Right lobe of liver (tissue), 4 donors: ENCODE data around the gene ZNF14.

Experiments
- CTCF ChIP-seq, 4 donors: fragments of 200-600 bp in 3 of 4; fragments of 450-650 bp in 1 of 4; IDR thresholded peaks; one replicate each; pipeline versions ENCODE4 v1.5.1 to v1.8.0; 2016 to 2022; ENCODE audit warnings: antibody characterized with exemption in 4 of 4, mild to moderate bottlenecking in 2 of 4
- POLR2A ChIP-seq: fragments of 450-650 bp; IDR thresholded peaks from one replicate; pipeline ENCODE4 v1.6.1; 2017; ENCODE audit warnings: antibody characterized with exemption, mild to moderate bottlenecking
- donor health status: DM: no; HTN: no; CAD: no.
- donor health status: DM: no; HTN: no; CAD: no.
- donor health status: DM: no; HTN: yes; CAD: no.

DNA sequence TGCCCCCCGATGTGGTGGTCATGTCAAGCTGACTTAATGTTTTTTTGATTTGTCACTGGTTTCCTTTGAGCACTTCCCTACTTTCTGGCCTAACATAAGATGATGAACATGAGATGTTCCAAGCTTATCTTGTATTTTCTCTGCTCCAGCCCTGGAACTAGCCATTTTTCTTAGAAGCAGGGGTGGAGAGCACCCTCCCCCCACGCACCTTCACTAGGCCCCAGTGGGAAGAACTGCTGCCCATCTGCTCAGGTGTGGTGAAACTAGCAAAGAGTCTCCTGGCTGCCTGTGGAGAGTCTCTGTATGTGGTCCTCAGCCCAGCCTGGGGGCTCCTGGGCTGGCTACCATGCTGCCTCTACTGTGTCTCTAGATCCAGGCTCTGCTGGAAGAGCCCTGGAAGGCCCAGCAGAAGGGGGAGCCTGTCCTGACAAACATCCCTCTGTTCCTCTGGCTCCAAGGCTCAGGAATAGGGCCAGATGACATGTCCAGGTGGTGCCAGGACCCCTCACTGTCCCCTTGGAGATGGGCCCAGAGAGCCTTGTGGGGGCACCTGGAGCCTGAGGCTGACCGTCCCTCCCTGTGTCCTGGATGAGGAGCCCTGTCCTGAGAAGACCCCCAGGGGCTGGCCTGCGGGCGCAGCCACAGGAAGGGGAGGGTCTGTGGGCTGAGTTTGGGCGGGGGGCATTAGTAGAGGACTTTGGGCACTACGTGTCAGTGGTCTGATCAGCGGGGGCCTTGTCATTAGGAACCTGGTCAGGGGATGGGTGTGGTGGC, 4.8 kb upstream of the ZNF14 start:
- TF ChIP-seq CTCF (IDR thresholded peaks at IDR 0.05) (no peak), POLR2A (no peak)
